Left lung (tissue), 10 donors: ENCODE measurements around the gene SLC6A3. TPM values are rescaled to one million over a fixed set of nuclear protein-coding genes. Genes with fewer than 3 reads are reported as not detected.

ENCODE experiments used
- ATAC-seq: fragments of 200-7000 bp; cut with Tn5 transposase; one replicate; pipeline ENCODE4 v1.9.1; 2020; ENCODE audit warnings: moderate library complexity
- DNase-seq, 4 donors: peaks; one replicate each; pipeline ENCODE4 v3.0.0-alpha.2; 2013 to 2020
- H3K27ac ChIP-seq, 2 donors: fragments of 200-600 bp; sonication (generic) in 1 of 2; one replicate each; pipeline versions ENCODE4 v1.5.0 to v1.8.0; 2020 to 2021
- H3K27me3 ChIP-seq, 2 donors: fragments of 200-600 bp; sonication (generic) in 1 of 2; one replicate each; pipeline versions ENCODE4 v1.5.0 to v1.8.0; 2020 to 2021
- H3K36me3 ChIP-seq, 2 donors: fragments of 200-600 bp; sonication (generic) in 1 of 2; one replicate each; pipeline versions ENCODE4 v1.5.0 to v1.8.0; 2020 to 2021
- H3K4me1 ChIP-seq, 2 donors: fragments of 200-600 bp; one replicate each; pipeline ENCODE4 v1.8.0; 2021
- H3K4me3 ChIP-seq, 2 donors: fragments of 200-600 bp; sonication (generic) in 1 of 2; one replicate each; pipeline versions ENCODE4 v1.5.0 to v1.8.0; 2020 to 2021; ENCODE audit warnings: mild to moderate bottlenecking in 1 of 2
- H3K9me3 ChIP-seq, 2 donors: fragments of 200-600 bp; sonication (generic) in 1 of 2; one replicate each; pipeline versions ENCODE4 v1.5.0 to v1.8.0; 2020 to 2021
- CTCF ChIP-seq, 2 donors: fragments of 200-600 bp; sonication (generic) in 1 of 2; IDR thresholded peaks; one replicate each; pipeline versions ENCODE4 v1.5.0 to v1.8.0; 2021; ENCODE audit warnings: antibody characterized with exemption in 2 of 2
- intact Hi-C, 2 donors: fragments of 100-400 bp; cut with DNase I; formaldehyde crosslinking; loops; one replicate each; pipeline versions ENCODE4 v1.11.2 to v1.14.2; 2022
- polyA plus RNA-seq, 6 donors: library from polyadenylated mRNA; unstranded; fragments of 120-200 nt; gene quantifications; one replicate each; pipeline ENCODE4 v1.2.1, GENCODE V29; 2013; ENCODE audit not compliant: insufficient read length in 6 of 6
- total RNA-seq, 2 donors: library from RNA; stranded (reverse); fragmentation: NEBNext Ultra II Directional; extraction: Animal tissue kit (Norgen Biotek cat#: 25700); gene quantifications; one replicate each; pipeline ENCODE4 v1.2.1, GENCODE V29; 2021
- donor health status: DM: no; HTN: yes; CAD: no.
- donor health status: DM: no; HTN: no; CAD: no.

Gene SLC6A3
- total and polyA plus RNA-seq, 8 donors: 0.10 to 4.5 (median 2.8) TPM

DNA sequence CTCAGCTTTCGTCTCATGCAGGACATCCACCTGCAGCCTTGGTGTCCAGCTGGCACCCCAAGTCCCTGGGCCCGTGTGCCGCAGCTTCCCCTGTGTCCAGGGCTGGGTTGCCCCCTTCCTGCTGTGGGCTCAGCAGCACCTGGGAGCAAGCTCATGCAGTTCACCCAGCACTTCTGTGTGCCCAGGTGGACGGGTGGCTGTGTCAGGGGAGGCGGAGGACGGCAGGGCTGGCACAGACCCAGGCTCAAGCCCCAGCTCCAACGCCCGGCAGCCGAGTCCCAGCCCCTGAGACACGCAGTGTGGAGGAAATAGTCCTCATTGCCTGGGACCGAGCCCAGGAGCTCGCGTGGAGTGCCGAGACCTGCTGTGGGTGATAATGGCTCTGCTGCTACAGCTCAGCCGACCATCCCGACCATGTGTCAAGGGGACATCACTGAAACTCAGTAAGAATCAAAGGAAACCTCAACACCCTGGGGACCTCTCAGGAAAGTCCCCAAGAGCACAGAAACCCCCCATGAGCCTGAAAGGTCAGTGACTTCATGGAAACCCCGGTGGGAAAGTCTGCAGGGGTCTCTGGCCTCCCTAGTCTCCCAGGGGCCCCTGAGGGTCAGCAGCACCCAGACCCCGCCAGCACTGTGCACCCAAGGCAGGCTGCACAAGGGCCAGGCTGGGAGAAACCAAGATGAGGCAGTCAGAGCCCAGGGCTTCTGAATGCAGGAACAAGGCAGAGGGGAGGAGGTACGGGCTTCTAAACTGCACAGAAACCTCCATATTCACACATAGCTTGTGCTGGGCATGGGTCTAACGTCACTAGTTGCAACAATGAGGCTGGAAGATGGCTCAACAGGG is 39.7 kb upstream of the SLC6A3 start:
- H3K4me3 ChIP-seq: no peak overlapping the region
- no peaks in the 10 kb centered on the region for H3K27me3 ChIP-seq
- TF ChIP-seq CTCF (IDR thresholded peaks at IDR 0.05): no peak
- intact Hi-C loops: no loop called here
- no peaks in the 10 kb centered on the region for H3K9me3 ChIP-seq
- H3K4me1 ChIP-seq: peaks cover 0 to 37% of the 10 kb centered on the region in 2 donors
- no peak for ATAC-seq
- peaks cover 0 to 89% of the 10 kb centered on the region in 2 donors for H3K36me3 ChIP-seq
- peak in 1 of 4 donors; percentile 70 for DNase-seq
- no peak overlapping the region for H3K27ac ChIP-seq

GRCh38 chr5:1483856-1484729 is 38.9 kb upstream of the SLC6A3 start:
- H3K27me3 ChIP-seq: no peaks in the 10 kb centered on the region
- no peak for TF ChIP-seq CTCF (IDR thresholded peaks at IDR 0.05)
- peaks cover 0 to 37% of the 10 kb centered on the region in 2 donors for H3K4me1 ChIP-seq
- no peak overlapping the region for H3K4me3 ChIP-seq
- intact Hi-C loops: no loop called here
- no peaks in the 10 kb centered on the region for H3K9me3 ChIP-seq
- H3K27ac ChIP-seq: no peak overlapping the region
- peaks cover 0 to 84% of the 10 kb centered on the region in 2 donors for H3K36me3 ChIP-seq
- DNase-seq (peak in 1 of 4 donors; percentile 54), ATAC-seq (no peak)

GRCh38 chr5:1483064-1483463 is 37.8 kb upstream of the SLC6A3 start:
- Histone ChIP-seq H3K27me3 (no peaks in the 10 kb centered on the region), H3K27ac (peak overlapping the region in 1 of 2 donors; percentile 60), H3K4me3 (no peak overlapping the region), H3K36me3 (peaks cover 0 to 84% of the 10 kb centered on the region in 2 donors), H3K9me3 (no peaks in the 10 kb centered on the region), H3K4me1 (peaks cover 0 to 41% of the 10 kb centered on the region in 2 donors)
- ATAC-seq: no peak
- intact Hi-C loops: no loop called here
- DNase-seq: peak in 1 of 4 donors; percentile 61
- no peak for TF ChIP-seq CTCF (IDR thresholded peaks at IDR 0.05)

DNA sequence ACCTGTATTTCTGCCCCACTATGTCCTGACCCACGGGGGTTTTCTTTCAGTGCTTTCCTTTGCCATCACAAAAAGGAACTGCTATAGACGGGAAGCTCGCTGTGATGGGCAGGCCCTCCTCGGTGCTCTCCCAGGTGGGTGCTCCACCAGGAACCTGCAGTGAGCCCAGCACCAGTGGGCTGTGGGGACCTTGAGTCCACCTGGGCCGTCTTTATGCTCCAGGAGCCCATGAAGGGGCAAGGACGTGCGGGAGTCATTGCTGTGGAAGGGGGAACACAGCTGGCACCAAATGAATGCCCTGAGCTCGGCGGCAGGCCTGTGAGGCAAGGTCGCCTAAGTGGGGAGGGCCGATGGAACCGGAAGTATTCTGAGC is 36.7 kb upstream of the SLC6A3 start:
- peaks cover 0 to 82% of the 10 kb centered on the region in 2 donors for H3K36me3 ChIP-seq
- H3K4me3 ChIP-seq: no peak overlapping the region
- ATAC-seq (no peak), DNase-seq (peak in 1 of 4 donors; percentile 73)
- H3K9me3 ChIP-seq: no peaks in the 10 kb centered on the region
- no peak for TF ChIP-seq CTCF (IDR thresholded peaks at IDR 0.05)
- intact Hi-C loops: no loop called here
- H3K4me1 ChIP-seq: peaks cover 0 to 47% of the 10 kb centered on the region in 2 donors
- peak overlapping the region in 1 of 2 donors; percentile 89 for H3K27ac ChIP-seq
- H3K27me3 ChIP-seq: no peaks in the 10 kb centered on the region
